Rectal smooth muscle tissue (tissue), 1 donor: Measurements from ENCODE around the gene MYLK2.

Source experiments
- H3K27ac ChIP-seq: one replicate; pipeline ENCODE4 v1.7.0; 2013; ENCODE audit warnings: low read depth, low read length, inconsistent platforms
- H3K27me3 ChIP-seq: one replicate; pipeline ENCODE4 v1.7.0; 2013; ENCODE audit warnings: low read length; ENCODE audit not compliant: control insufficient read depth, insufficient read depth
- H3K36me3 ChIP-seq: one replicate; pipeline ENCODE4 v1.7.0; 2013; ENCODE audit warnings: low read length; ENCODE audit not compliant: control insufficient read depth, insufficient read depth
- H3K4me1 ChIP-seq: one replicate; pipeline ENCODE4 v1.7.0; 2013; ENCODE audit warnings: low read length; ENCODE audit not compliant: control insufficient read depth, insufficient read depth
- H3K4me3 ChIP-seq: one replicate; pipeline ENCODE4 v1.7.0; 2013; ENCODE audit warnings: low read length
- H3K9ac ChIP-seq: one replicate; pipeline ENCODE4 v1.7.0; 2013; ENCODE audit warnings: low read length

MYLK2 gene

GRCh38 chr20:31879143-31879987, 60.2 kb downstream of the MYLK2 start:
- peak overlapping the region; percentile 92 for H3K4me3 ChIP-seq
- no peaks in the 10 kb centered on the region for H3K36me3 ChIP-seq
- H3K27ac ChIP-seq = peak overlapping the region; percentile 40
- H3K9ac ChIP-seq = no peak overlapping the region
- H3K4me1 ChIP-seq = no peaks in the 10 kb centered on the region
- H3K27me3 ChIP-seq = no peaks in the 10 kb centered on the region

DNA sequence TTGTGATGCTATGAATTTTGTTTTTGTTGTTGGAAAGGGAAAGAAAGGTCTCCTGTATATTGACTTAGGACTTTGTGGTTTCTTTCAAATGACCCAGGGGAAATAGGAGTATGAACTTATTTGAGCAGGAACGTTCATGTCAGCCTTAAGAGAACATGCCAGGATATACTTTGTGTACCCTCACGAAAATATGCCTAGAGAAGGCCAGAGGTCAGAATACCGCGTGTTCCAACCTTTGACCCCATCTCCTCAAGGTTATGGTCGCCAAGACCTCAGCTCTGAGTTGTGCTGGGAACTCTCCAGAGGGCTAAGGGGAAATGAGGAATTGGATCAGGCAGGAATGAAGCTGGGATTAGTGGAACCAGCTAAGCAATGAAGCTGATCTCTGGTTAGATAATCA, 62.8 kb downstream of the MYLK2 start:
- Histone ChIP-seq H3K36me3 (no peaks in the 10 kb centered on the region), H3K4me1 (no peaks in the 10 kb centered on the region), H3K27ac (no peak overlapping the region), H3K4me3 (no peak overlapping the region), H3K27me3 (no peaks in the 10 kb centered on the region), H3K9ac (no peak overlapping the region)

GRCh38 chr20:31883829-31884228, 64.7 kb downstream of the MYLK2 start:
- Histone ChIP-seq H3K27me3 (no peaks in the 10 kb centered on the region), H3K4me1 (no peaks in the 10 kb centered on the region), H3K27ac (no peak overlapping the region), H3K36me3 (no peaks in the 10 kb centered on the region), H3K9ac (no peak overlapping the region), H3K4me3 (no peak overlapping the region)
